Neuronal stem cell (in vitro differentiated cells): ENCODE measurements around the gene RTL5.

Experiments used
- DNase-seq: peaks from one replicate; pipeline ENCODE4 v3.0.0-alpha.2; 2013; ENCODE audit warnings: low spot score
- H2AFZ ChIP-seq: one replicate; pipeline ENCODE4 v1.6.1; 2013; ENCODE audit warnings: mild to moderate bottlenecking, low read length, inconsistent platforms
- H2AK5ac ChIP-seq: 2 replicates; pipeline ENCODE4 v1.6.1; 2013; ENCODE audit warnings: low read depth, mild to moderate bottlenecking, inconsistent platforms, low read length, moderate library complexity, mixed read lengths
- H2BK120ac ChIP-seq: 2 replicates; pipeline ENCODE4 v1.6.1; 2013; ENCODE audit warnings: low read depth, mild to moderate bottlenecking, inconsistent platforms, low read length, moderate library complexity, mixed read lengths
- H2BK12ac ChIP-seq: one replicate; pipeline ENCODE4 v1.6.1; 2013; ENCODE audit warnings: low read length, inconsistent platforms
- H2BK15ac ChIP-seq: 2 replicates; pipeline ENCODE4 v1.6.1; 2013; ENCODE audit warnings: mild to moderate bottlenecking, low read length, inconsistent platforms, mixed read lengths
- H2BK5ac ChIP-seq: one replicate; pipeline ENCODE4 v1.6.1; 2013; ENCODE audit warnings: inconsistent platforms, mild to moderate bottlenecking, low read length, moderate library complexity
- H3K14ac ChIP-seq: one replicate; pipeline ENCODE4 v1.6.1; 2013; ENCODE audit warnings: low read length, inconsistent platforms
- H3K18ac ChIP-seq: 2 replicates; pipeline ENCODE4 v1.6.1; 2013; ENCODE audit warnings: low read length, inconsistent platforms
- H3K23ac ChIP-seq: 2 replicates; pipeline ENCODE4 v1.6.1; 2013; ENCODE audit warnings: low read depth, mild to moderate bottlenecking, mixed read lengths, low read length, inconsistent platforms; ENCODE audit not compliant: poor library complexity
- H3K27ac ChIP-seq: replicated peaks from 3 replicates; pipeline ENCODE4 v1.5.1; 2013; ENCODE audit warnings: low read length, inconsistent platforms
- H3K27me3 ChIP-seq, 3 experiments: 2 replicates each; pipeline ENCODE4 v1.6.1; 2013; ENCODE audit warnings: low read length in 3 of 3, mild to moderate bottlenecking in 2 of 3, inconsistent platforms in 1 of 3, low read depth in 1 of 3, mixed read lengths in 1 of 3, moderate library complexity in 1 of 3; ENCODE audit not compliant: control insufficient read depth in 3 of 3, insufficient read depth in 3 of 3
- H3K36me3 ChIP-seq, 2 donors: replicated peaks in 1 of 2; 2 replicates each; pipeline ENCODE4 v1.6.1; 2013; ENCODE audit warnings: low read length in 2 of 2; ENCODE audit not compliant: control insufficient read depth in 2 of 2, insufficient read depth in 2 of 2
- H3K4ac ChIP-seq: 2 replicates; pipeline ENCODE4 v1.6.1; 2013; ENCODE audit warnings: inconsistent platforms, mild to moderate bottlenecking, low read length, moderate library complexity
- H3K4me1 ChIP-seq, 2 donors: 1 replicate in 1 of 2; 2 replicates in 1 of 2; pipeline ENCODE4 v1.6.1; 2013; ENCODE audit warnings: low read length in 2 of 2, low read depth in 1 of 2; ENCODE audit not compliant: control insufficient read depth in 2 of 2, insufficient read depth in 1 of 2
- H3K4me2 ChIP-seq: one replicate; pipeline ENCODE4 v1.6.1; 2013; ENCODE audit warnings: mild to moderate bottlenecking, low read length, inconsistent platforms; ENCODE audit not compliant: insufficient read depth, poor library complexity, severe bottlenecking
- H3K4me3 ChIP-seq, 2 donors: 2 replicates each; pipeline ENCODE4 v1.5.1; 2013; ENCODE audit warnings: low read length in 2 of 2, mild to moderate bottlenecking in 2 of 2, inconsistent platforms in 1 of 2, moderate library complexity in 1 of 2
- H3K79me1 ChIP-seq: one replicate; pipeline ENCODE4 v1.6.1; 2013; ENCODE audit warnings: low read depth, mild to moderate bottlenecking, inconsistent platforms, low read length, moderate library complexity
- H3K9ac ChIP-seq: one replicate; pipeline ENCODE4 v1.6.1; 2013; ENCODE audit warnings: mild to moderate bottlenecking, low read depth, low read length, inconsistent platforms; ENCODE audit not compliant: poor library complexity
- H3K9me3 ChIP-seq, 2 donors: replicated peaks in 1 of 2; 2 replicates each; pipeline versions ENCODE3 to v1.6.1; 2013; ENCODE audit warnings: low read length in 2 of 2, mild to moderate bottlenecking in 2 of 2, inconsistent platforms in 1 of 2, low read depth in 1 of 2, mixed read lengths in 1 of 2, moderate library complexity in 1 of 2; ENCODE audit not compliant: control insufficient read depth in 2 of 2, insufficient read depth in 1 of 2
- H4K8ac ChIP-seq: one replicate; pipeline ENCODE4 v1.6.1; 2013; ENCODE audit warnings: low read depth, mild to moderate bottlenecking, inconsistent platforms, low read length, moderate library complexity
- H4K91ac ChIP-seq: one replicate; pipeline ENCODE4 v1.6.1; 2013; ENCODE audit warnings: low read length, low read depth, mild to moderate bottlenecking, inconsistent platforms; ENCODE audit not compliant: poor library complexity
- WGBS, 2 donors: extraction: QIAGEN DNeasy Blood & Tissue Kit; methylation state at CpG; one replicate each; pipeline ENCODE4 v1.1.7; 2013; ENCODE audit warnings: missing lambda C conversion rate in 2 of 2, mixed read lengths in 1 of 2; ENCODE audit not compliant: insufficient read length in 2 of 2, insufficient replicate concordance in 1 of 2; ENCODE audit errors: extremely low coverage in 2 of 2; 5-methylcytosine and 5-hydroxymethylcytosine counted together

Gene RTL5

GRCh38 chrX:72142094-72142793 is 10.5 kb upstream of the RTL5 start:
- Histone ChIP-seq H3K4ac (no peak overlapping the region), H2BK5ac (no peak overlapping the region), H3K27me3 (peaks cover 0 to 10% (median 0%) of the 10 kb centered on the region in 3 experiments), H2BK120ac (no peak overlapping the region), H3K9ac (no peak overlapping the region), H3K36me3 (peaks cover 8 to 85% of the 10 kb centered on the region in 2 donors), H3K18ac (no peak overlapping the region), H3K23ac (no peak overlapping the region), H2AFZ (no peak overlapping the region), H3K14ac (no peak overlapping the region), H4K8ac (no peak overlapping the region), H2BK15ac (no peak overlapping the region), H2AK5ac (no peak overlapping the region), H3K9me3 (no peaks in the 10 kb centered on the region), H3K4me1 (peaks cover 8 to 34% of the 10 kb centered on the region in 2 donors), H2BK12ac (no peak overlapping the region), H3K27ac (no peak overlapping the region), H3K4me2 (no peak overlapping the region), H4K91ac (no peak overlapping the region), H3K79me1 (no peaks in the 10 kb centered on the region), H3K4me3 (no peak overlapping the region)
- peak; percentile 51 for DNase-seq
- no CpG with 5 or more reads among the region's 8 CpGs for WGBS, 2 donors

DNA sequence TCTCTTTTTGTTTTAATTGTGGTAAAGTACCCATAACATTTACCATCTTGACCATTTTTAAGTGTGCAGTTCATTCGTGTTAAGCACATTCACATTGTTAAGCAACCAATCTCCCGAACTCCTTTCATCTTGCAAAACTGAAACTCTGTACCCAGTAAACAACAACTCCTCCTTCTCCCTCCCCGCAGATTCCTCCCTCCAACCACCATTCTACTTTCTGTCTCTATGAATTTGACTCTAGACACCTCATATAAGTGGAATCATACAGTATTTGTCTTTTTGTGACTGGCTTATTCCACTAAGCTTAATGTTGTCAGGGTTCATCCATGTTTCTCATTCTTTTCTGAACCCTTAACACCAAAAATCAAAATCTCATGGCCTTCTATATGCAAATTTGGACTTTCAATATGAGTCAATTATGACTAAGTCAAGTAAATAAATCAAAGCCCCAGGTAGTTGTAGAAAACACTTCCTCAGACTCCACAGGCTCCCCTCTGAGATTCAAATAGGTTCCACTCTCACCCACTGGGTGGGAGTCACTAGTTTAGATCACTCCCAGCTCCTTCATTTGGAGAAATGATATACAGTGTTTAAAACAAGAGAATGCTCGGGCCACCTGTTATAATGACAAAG is 9.8 kb upstream of the RTL5 start:
- no peak for DNase-seq
- Histone ChIP-seq H3K36me3 (peaks cover 8 to 85% of the 10 kb centered on the region in 2 donors), H3K4me3 (no peak overlapping the region), H3K4ac (no peak overlapping the region), H3K27ac (no peak overlapping the region), H3K27me3 (peaks cover 0 to 10% (median 0%) of the 10 kb centered on the region in 3 experiments), H3K9ac (no peak overlapping the region), H2BK120ac (no peak overlapping the region), H3K14ac (no peak overlapping the region), H3K79me1 (no peaks in the 10 kb centered on the region), H4K91ac (no peak overlapping the region), H2BK12ac (no peak overlapping the region), H3K9me3 (no peaks in the 10 kb centered on the region), H4K8ac (no peak overlapping the region), H3K18ac (no peak overlapping the region), H3K4me2 (no peak overlapping the region), H2AFZ (no peak overlapping the region), H2BK5ac (no peak overlapping the region), H2AK5ac (no peak overlapping the region), H3K4me1 (peaks cover 8 to 34% of the 10 kb centered on the region in 2 donors), H2BK15ac (no peak overlapping the region), H3K23ac (no peak overlapping the region)
- no CpG with 5 or more reads among the region's 4 CpGs for WGBS, 2 donors

DNA sequence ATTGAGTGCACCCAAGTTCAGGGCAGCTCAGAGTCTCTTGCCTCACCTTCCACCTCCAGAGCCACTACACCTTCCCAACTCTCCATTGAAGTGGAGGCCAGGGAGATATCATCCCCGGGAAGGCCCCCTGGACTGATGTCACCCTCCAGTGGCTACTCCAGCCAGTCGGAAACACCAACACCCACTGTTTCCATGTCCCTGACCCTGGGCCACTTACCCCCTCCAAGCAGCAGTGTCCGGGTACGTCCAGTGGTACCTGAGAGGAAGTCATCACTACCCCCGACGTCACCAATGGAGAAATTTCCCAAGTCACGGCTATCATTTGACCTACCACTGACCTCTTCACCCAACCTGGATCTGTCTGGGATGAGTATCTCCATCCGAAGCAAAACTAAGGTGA is 7.8 kb upstream of the RTL5 start:
- Histone ChIP-seq H3K27ac (no peak overlapping the region), H3K4me3 (no peak overlapping the region), H3K79me1 (no peaks in the 10 kb centered on the region), H3K36me3 (peaks cover 8 to 79% of the 10 kb centered on the region in 2 donors), H3K4ac (no peak overlapping the region), H2BK15ac (no peak overlapping the region), H3K4me2 (no peak overlapping the region), H3K23ac (no peak overlapping the region), H3K14ac (no peak overlapping the region), H2BK5ac (no peak overlapping the region), H2AFZ (no peak overlapping the region), H4K8ac (no peak overlapping the region), H3K9ac (no peak overlapping the region), H2BK120ac (no peak overlapping the region), H4K91ac (no peak overlapping the region), H3K9me3 (no peaks in the 10 kb centered on the region), H3K4me1 (peaks cover 6 to 26% of the 10 kb centered on the region in 2 donors), H2BK12ac (no peak overlapping the region), H2AK5ac (no peak overlapping the region), H3K27me3 (peaks cover 0 to 10% (median 0%) of the 10 kb centered on the region in 3 experiments), H3K18ac (no peak overlapping the region)
- no peak for DNase-seq
- no CpG with 5 or more reads among the region's 8 CpGs for WGBS, 2 donors

DNA sequence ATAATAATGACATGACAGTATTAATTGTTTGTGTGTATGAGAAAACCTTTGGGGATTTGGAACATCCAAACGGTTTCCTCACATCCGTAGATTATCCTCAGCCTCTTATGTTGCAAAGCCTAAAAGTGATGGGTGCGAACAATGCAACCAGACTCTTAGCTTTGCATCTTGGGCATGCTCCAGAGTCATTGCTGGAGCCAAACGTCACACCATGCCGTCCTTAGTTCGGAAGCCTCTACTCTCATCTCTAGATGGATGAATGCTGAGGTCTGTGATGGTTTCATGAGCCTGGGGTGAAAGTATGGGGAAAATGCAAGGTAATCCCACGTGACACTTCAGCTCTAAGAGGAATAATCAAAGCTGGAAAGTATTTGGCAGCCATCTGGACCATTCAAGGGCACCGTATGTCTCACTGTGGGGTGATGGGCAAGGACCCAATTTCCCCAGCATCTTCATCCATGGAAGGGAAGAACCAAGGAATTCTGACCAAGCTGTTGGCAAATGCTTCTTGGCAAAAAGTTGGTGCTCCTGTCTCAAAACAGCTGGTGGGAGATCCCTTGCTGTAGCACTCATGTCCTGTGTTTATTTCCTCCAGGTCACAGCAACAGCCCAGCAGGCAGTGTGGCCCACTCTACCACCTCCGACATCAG is 6.3 kb upstream of the RTL5 start:
- Histone ChIP-seq H2BK12ac (no peak overlapping the region), H3K14ac (no peak overlapping the region), H3K23ac (no peak overlapping the region), H2BK15ac (no peak overlapping the region), H2BK5ac (no peak overlapping the region), H3K18ac (no peak overlapping the region), H2AFZ (no peak overlapping the region), H3K36me3 (peaks cover 8 to 79% of the 10 kb centered on the region in 2 donors), H3K9ac (no peak overlapping the region), H3K4me3 (no peak overlapping the region), H3K27me3 (peaks cover 0 to 10% (median 0%) of the 10 kb centered on the region in 3 experiments), H4K8ac (no peak overlapping the region), H3K4ac (no peak overlapping the region), H2BK120ac (no peak overlapping the region), H3K4me1 (peaks cover 2 to 15% of the 10 kb centered on the region in 2 donors), H3K79me1 (no peaks in the 10 kb centered on the region), H3K4me2 (no peak overlapping the region), H4K91ac (no peak overlapping the region), H3K27ac (no peak overlapping the region), H2AK5ac (no peak overlapping the region), H3K9me3 (no peaks in the 10 kb centered on the region)
- no peak for DNase-seq
- WGBS, 2 donors = no CpG with 5 or more reads among the region's 9 CpGs
